OCI-LY1 (cell line): ENCODE results near the gene MCUB.
"Not testable (repeated sequence)": the region's sequence is repeated elsewhere in the genome, so short reads cannot be mapped to it uniquely, and the experiment has no call there.

Source experiments
- H2AFZ ChIP-seq: fragments of 200-600 bp; sonication (generic), shearing (Covaris generic); 2 replicates; pipeline ENCODE4 v1.6.0; 2014; ENCODE audit warnings: antibody characterized with exemption, mild to moderate bottlenecking, low read length
- H3F3A ChIP-seq: fragments of 200-600 bp; sonication (generic), shearing (Covaris generic); 2 replicates; pipeline ENCODE4 v1.6.0; 2014; ENCODE audit warnings: mild to moderate bottlenecking, antibody characterized with exemption, low read length, moderate library complexity; ENCODE audit not compliant: insufficient read depth
- H3K27ac ChIP-seq: fragments of 200-600 bp; sonication (generic); 2 replicates; pipeline ENCODE4 v1.5.1; 2014; ENCODE audit warnings: low read length, mixed run types, mild to moderate bottlenecking, low read depth; ENCODE audit not compliant: poor library complexity, severe bottlenecking
- H3K27me3 ChIP-seq: fragments of 200-600 bp; sonication (generic); 2 replicates; pipeline ENCODE4 v1.6.0; 2014; ENCODE audit warnings: antibody characterized with exemption, mild to moderate bottlenecking, low read length, moderate library complexity; ENCODE audit not compliant: insufficient read depth
- H3K36me3 ChIP-seq: fragments of 200-600 bp; sonication (generic); 2 replicates; pipeline ENCODE4 v1.6.1; 2014; ENCODE audit warnings: mild to moderate bottlenecking, antibody characterized with exemption, low read length, moderate library complexity, mixed read lengths; ENCODE audit not compliant: insufficient read depth
- H3K4me1 ChIP-seq: fragments of 200-600 bp; sonication (generic); 2 replicates; pipeline ENCODE4 v1.5.1; 2014; ENCODE audit warnings: mild to moderate bottlenecking, low read length, moderate library complexity; ENCODE audit not compliant: insufficient read depth, severe bottlenecking
- H3K4me2 ChIP-seq: fragments of 200-600 bp; sonication (generic), shearing (Covaris generic); 2 replicates; pipeline ENCODE4 v1.6.1; 2014; ENCODE audit warnings: low read length
- H3K4me3 ChIP-seq: fragments of 200-600 bp; sonication (generic); 2 replicates; pipeline ENCODE4 v1.5.1; 2014; ENCODE audit warnings: low read length, low read depth, mild to moderate bottlenecking, mixed read lengths; ENCODE audit not compliant: poor library complexity, severe bottlenecking
- H3K79me2 ChIP-seq: fragments of 200-600 bp; shearing (Covaris generic); 2 replicates; pipeline ENCODE4 v1.6.1; 2016; ENCODE audit warnings: mixed run types, low read length, mixed read lengths; ENCODE audit not compliant: insufficient read depth
- H3K9ac ChIP-seq: fragments of 200-600 bp; sonication (generic), shearing (Covaris generic); 2 replicates; pipeline ENCODE4 v1.6.1; 2014; ENCODE audit warnings: mild to moderate bottlenecking, low read length, mixed read lengths
- H3K9me2 ChIP-seq: fragments of 200-600 bp; sonication (generic), shearing (Covaris generic); 2 replicates; pipeline ENCODE4 v1.6.1; 2014; ENCODE audit warnings: low read depth, mild to moderate bottlenecking, low read length, mixed read lengths
- H3K9me3 ChIP-seq: fragments of 200-600 bp; shearing (Covaris generic); 2 replicates; pipeline ENCODE4 v1.6.1; 2014; ENCODE audit warnings: low read length, mixed read lengths
- H4K20me1 ChIP-seq: fragments of 200-600 bp; sonication (generic), shearing (Covaris generic); 2 replicates; pipeline ENCODE4 v1.6.0; 2016; ENCODE audit warnings: mild to moderate bottlenecking, low read length; ENCODE audit not compliant: insufficient read depth
- CTCF ChIP-seq: fragments of 200-600 bp; sonication (generic), shearing (Covaris generic); IDR thresholded peaks from 2 replicates; pipeline ENCODE4 v1.5.1; 2017; ENCODE audit warnings: mild to moderate bottlenecking, antibody characterized with exemption, low read length, moderate library complexity, mixed read lengths
- EZH2 ChIP-seq: fragments of 200-600 bp; sonication (generic), shearing (Covaris generic); IDR thresholded peaks from 2 replicates; pipeline ENCODE4 v1.8.0; 2017; ENCODE audit warnings: borderline replicate concordance, mixed run types, mild to moderate bottlenecking, antibody characterized with exemption, low read length, moderate library complexity, mixed read lengths

The MCUB gene

DNA sequence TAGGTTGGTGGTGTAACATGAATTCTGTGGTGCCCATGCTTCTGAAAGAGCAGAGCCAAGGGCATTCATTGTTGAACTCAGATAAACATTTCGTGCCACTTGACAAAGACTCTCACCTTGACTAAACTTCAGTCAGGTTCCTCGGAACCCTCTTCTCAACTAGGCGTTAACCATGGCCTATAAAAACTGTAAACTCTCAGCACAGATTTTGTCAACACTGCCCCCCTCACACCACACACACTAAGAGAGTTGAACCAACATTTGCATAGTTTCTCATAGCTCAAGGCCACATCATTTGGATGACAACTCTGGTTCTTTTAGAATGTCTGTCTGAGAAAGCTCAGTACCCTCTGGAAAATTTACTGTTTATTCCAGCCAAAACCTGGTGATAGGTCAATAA lies 115.1 kb downstream of the MCUB start:
- Histone ChIP-seq H3F3A (no peaks in the 10 kb centered on the region), H3K27me3 (no peaks in the 10 kb centered on the region)

DNA sequence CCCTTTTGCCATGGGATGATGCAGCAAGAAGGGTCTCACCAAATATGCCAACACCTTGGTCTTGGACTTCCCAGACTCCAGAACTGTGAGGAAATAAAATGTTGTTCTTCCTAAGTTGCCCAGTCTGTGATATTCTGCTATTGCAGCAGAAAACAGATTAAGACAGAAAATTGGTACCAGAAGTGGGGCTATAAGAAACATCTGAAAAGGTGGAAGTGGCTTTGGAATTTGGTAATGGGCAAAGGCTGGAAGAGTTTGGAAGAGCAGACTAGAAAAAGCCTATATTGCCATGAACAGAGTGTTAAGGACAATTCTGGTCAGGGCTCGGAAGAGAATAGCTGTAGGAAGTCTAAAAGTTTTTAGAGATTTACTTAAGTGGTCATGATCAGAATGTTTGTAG lies 115.8 kb downstream of the MCUB start:
- no peaks in the 10 kb centered on the region for H3K27me3 ChIP-seq
- H3K9me3 ChIP-seq = peaks cover 8% of the 10 kb centered on the region; the same call in 1 of the 2 replicates
- H3K9ac ChIP-seq = no peak overlapping the region
- H3F3A ChIP-seq = no peaks in the 10 kb centered on the region
- no peak overlapping the region for H3K4me2 ChIP-seq
- no peak overlapping the region for H3K4me3 ChIP-seq
- H3K4me1 ChIP-seq = no peaks in the 10 kb centered on the region
- no peaks in the 10 kb centered on the region for H3K79me2 ChIP-seq
- H4K20me1 ChIP-seq = no peaks in the 10 kb centered on the region
- no peak overlapping the region for H2AFZ ChIP-seq
- peaks cover 45% of the 10 kb centered on the region for H3K36me3 ChIP-seq
- no peak overlapping the region for H3K27ac ChIP-seq
- TF ChIP-seq EZH2 = no peak
- no peak for TF ChIP-seq CTCF
- H3K9me2 ChIP-seq = no peaks in the 10 kb centered on the region

More for the DNA sequence above, 115.1 kb downstream of the MCUB start:
- Histone ChIP-seq H3K9me2 (no peaks in the 10 kb centered on the region), H3K4me1 (no peaks in the 10 kb centered on the region), H3K27ac (no peak overlapping the region), H3K36me3 (peaks cover 46% of the 10 kb centered on the region), H2AFZ (no peak overlapping the region), H3K4me3 (no peak overlapping the region), H3K9ac (no peak overlapping the region), H3K4me2 (no peak overlapping the region), H3K79me2 (no peaks in the 10 kb centered on the region), H4K20me1 (no peaks in the 10 kb centered on the region), H3K9me3 (peaks cover 10% of the 10 kb centered on the region; the same call in 1 of the 2 replicates)
- TF ChIP-seq CTCF = no peak
- no peak for TF ChIP-seq EZH2

- Histone ChIP-seq H3K4me1 (no peaks in the 10 kb centered on the region), H3K4me3 (no peak overlapping the region), H3K9ac (no peak overlapping the region), H3K4me2 (no peak overlapping the region), H3K27ac (no peak overlapping the region), H3K9me3 (no peaks in the 10 kb centered on the region), H3K79me2 (no peaks in the 10 kb centered on the region), H3K36me3 (peaks cover 36% of the 10 kb centered on the region), H3K27me3 (no peaks in the 10 kb centered on the region), H3K9me2 (no peaks in the 10 kb centered on the region), H4K20me1 (no peaks in the 10 kb centered on the region), H3F3A (no peaks in the 10 kb centered on the region), H2AFZ (no peak overlapping the region)
- no peak for TF ChIP-seq EZH2
- TF ChIP-seq CTCF = no peak
Observed at GRCh38 chr4:109676886-109677285, 116.8 kb downstream of the MCUB start.

- not testable (repeated sequence) for H3K9ac ChIP-seq, H3K4me1 ChIP-seq, H3K27ac ChIP-seq, H3K9me3 ChIP-seq, H3K4me3 ChIP-seq, H2AFZ ChIP-seq, H3K4me2 ChIP-seq, H4K20me1 ChIP-seq, H3K79me2 ChIP-seq, H3K27me3 ChIP-seq, H3F3A ChIP-seq, H3K9me2 ChIP-seq
- peaks cover 27% of the 10 kb centered on the region for H3K36me3 ChIP-seq
Observed at GRCh38 chr4:109678472-109678871, 118.4 kb downstream of the MCUB start.

- not testable (repeated sequence) for H3K4me3 ChIP-seq, H3K9ac ChIP-seq, H3F3A ChIP-seq, H2AFZ ChIP-seq, H3K4me1 ChIP-seq, H3K27me3 ChIP-seq, H3K27ac ChIP-seq, H3K79me2 ChIP-seq, H4K20me1 ChIP-seq, H3K9me3 ChIP-seq, H3K4me2 ChIP-seq, H3K9me2 ChIP-seq
- H3K36me3 ChIP-seq = peaks cover 23% of the 10 kb centered on the region
Observed at GRCh38 chr4:109678925-109679324, 118.9 kb downstream of the MCUB start.
